ENCODE results near the gene GAS2.
A peak's percentile ranks its signal among the peaks of the same experiment; 100 is the strongest.

GAS2 gene

GRCh38 chr11:22787551-22788162 is 121.2 kb downstream of the GAS2 start:
- DNase-seq, result peak; percentile 38

GRCh38 chr11:22792497-22792896 is 126.1 kb downstream of the GAS2 start:
- DNase-seq, result peak; percentile 39

GRCh38 chr11:22795914-22796313 is 129.5 kb downstream of the GAS2 start:
- no peak for DNase-seq

- DNase-seq, result no peak
Observed at GRCh38 chr11:22797047-22797446, 130.6 kb downstream of the GAS2 start.

- no peak for DNase-seq
Observed at GRCh38 chr11:22798901-22799300, 132.5 kb downstream of the GAS2 start.

- no peak for DNase-seq
Observed at GRCh38 chr11:22800482-22800881, 134.1 kb downstream of the GAS2 start.

GRCh38 chr11:22802861-22803260 is 136.4 kb downstream of the GAS2 start:
- DNase-seq, result no peak

- no peak for DNase-seq
Observed at GRCh38 chr11:22807391-22807790, 141.0 kb downstream of the GAS2 start.

- peak; percentile 35 for DNase-seq
Observed at GRCh38 chr11:22807855-22808570, 141.6 kb downstream of the GAS2 start.

- DNase-seq, result no peak
Observed at GRCh38 chr11:22808571-22809197, 142.3 kb downstream of the GAS2 start.

GRCh38 chr11:22809893-22810292 is 143.5 kb downstream of the GAS2 start:
- DNase-seq, result no peak

- DNase-seq, result no peak
Observed at GRCh38 chr11:22822203-22822602, 155.8 kb downstream of the GAS2 start.

- DNase-seq, result no peak
Observed at GRCh38 chr11:22828373-22828772, 162.0 kb downstream of the GAS2 start.

GRCh38 chr11:22829231-22830081 is 163.0 kb downstream of the GAS2 start, which contains the start of gene SVIP:
TSS of gene SVIP (minus strand) at chr11:22829801. CDS start at chr11:22829748, 53 bp downstream.
- peak; percentile 85 for DNase-seq

- DNase-seq, result no peak
Observed at GRCh38 chr11:22830082-22830414, 163.6 kb downstream of the GAS2 start.

- no peak for DNase-seq
Observed at GRCh38 chr11:22832315-22833015, 166.1 kb downstream of the GAS2 start.

GRCh38 chr11:22846726-22847125 is 180.3 kb downstream of the GAS2 start:
- DNase-seq, result no peak

- no peak for DNase-seq
Observed at GRCh38 chr11:22851477-22851876, 185.1 kb downstream of the GAS2 start.

GRCh38 chr11:22859756-22860155 is 193.3 kb downstream of the GAS2 start:
- no peak for DNase-seq

GRCh38 chr11:22860241-22860640 is 193.8 kb downstream of the GAS2 start, which contains the start of gene CCDC179:
TSS of gene CCDC179 (minus strand) at chr11:22860474. CDS start at chr11:22860421, 53 bp downstream.
- DNase-seq, result no peak

Data from fibroblast of skin of right quadriceps (primary cell).